NCI-H1105 (cell line): ENCODE data around the gene GAMT.

Experiments used
- DNase-seq: peaks from one replicate; lab custom pipeline; 2025; lab: John Stamatoyannopoulos, UW

GAMT gene

DNA sequence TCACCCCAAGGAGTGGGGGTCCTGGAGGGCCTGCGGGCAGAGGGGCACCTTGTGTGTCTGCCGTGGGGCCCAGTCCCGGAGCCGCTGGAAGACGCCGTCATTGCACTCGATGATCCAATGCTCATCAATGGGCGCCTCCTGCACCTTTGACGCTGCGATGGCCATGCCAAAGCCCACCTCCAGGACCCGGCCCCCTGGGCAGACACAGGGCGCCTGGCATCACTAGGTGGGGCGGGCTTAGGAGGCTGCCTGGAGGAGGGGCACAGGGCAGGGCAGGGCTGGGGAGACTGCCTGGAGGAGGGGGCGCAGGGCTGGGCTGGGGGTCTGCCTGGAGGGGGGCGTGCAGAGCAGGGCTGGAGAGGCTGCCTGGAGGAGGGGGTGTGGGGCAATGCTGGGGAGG is 1.6 kb downstream of the GAMT start:
- no peak for DNase-seq

DNA sequence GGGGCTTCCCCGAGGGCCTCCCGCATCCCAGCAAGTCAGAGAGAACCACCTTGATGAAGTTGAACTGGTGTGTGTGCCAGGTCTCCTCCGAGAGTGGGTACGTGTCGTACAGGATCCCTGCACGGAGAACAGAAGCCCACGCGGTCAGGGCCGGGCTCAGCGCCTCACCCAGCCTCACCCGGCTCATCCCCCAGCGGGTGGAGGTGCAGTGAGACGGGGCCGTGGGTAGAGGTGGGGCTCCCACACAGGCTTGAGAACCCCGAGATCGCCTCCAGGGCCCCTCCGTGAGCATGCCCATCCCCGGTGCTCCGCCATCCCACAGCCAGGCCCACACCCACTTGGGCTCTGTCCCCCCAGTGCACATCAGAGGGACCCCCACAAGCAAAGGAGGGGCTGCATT is 2.3 kb downstream of the GAMT start:
- DNase-seq: no peak

DNA sequence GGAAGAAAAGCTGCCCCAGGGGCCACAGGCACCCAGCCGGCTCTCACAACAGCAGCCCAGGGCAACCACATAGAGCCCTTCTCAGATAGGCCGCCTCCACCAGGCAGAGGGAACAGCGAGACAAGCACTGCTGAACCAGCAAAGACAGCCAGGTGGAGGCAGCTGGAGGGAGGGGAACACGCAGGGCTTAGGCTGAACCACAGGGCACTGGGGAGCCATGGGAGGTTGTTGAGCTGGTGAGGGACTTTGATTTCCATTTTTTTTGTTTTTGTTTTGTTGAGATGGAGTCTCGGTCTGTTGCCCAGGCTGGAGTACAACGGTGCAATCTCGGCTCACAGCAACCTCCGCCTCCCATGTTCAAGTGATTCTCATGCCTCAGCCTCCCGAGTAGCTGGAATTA is 3.5 kb downstream of the GAMT start:
- DNase-seq: no peak

DNA sequence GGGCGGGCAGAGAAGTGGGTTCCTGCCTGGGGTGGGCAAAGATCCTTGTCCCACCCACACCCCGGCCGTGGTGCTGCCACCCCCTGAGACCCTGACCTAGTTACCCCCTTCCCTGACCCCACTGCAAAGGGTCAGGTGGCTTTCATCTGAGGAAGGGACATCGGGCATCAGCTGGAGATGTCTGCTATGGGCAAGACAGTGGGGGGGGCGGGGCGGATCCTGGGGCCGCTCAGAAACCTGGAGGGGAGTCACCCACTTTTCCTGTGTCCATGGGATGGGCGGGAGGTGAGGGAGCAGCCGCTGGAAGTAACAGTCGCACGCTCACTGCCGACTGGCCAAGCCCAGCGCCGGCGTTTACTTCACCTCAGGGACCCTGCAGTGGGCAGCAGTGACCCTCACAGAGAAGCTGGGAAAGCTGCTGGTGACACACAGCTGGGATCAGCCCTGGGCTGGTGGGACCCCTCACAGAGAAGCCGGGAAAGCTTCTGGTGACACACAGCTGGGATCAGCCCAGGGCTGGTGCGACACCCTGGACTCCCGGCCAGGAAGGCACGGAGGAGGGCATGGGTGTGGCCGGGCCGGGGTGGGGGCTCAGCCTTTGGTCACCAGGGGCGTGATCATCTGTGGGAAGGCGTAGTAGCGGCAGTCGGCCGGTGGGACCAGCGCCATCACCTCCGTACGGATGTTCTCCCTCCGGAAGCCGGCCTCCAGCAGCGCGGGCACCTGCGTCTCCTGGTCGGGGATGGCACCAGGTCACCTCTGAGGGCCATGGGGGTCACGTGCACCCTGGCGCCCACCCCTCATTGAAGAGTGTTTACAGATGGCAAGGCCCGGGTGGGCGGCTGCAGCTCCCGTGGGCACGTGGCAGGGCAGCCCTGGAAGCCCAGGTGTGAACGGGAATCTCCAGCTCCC is 4.3 kb downstream of the GAMT start:
- DNase-seq: no peak

DNA sequence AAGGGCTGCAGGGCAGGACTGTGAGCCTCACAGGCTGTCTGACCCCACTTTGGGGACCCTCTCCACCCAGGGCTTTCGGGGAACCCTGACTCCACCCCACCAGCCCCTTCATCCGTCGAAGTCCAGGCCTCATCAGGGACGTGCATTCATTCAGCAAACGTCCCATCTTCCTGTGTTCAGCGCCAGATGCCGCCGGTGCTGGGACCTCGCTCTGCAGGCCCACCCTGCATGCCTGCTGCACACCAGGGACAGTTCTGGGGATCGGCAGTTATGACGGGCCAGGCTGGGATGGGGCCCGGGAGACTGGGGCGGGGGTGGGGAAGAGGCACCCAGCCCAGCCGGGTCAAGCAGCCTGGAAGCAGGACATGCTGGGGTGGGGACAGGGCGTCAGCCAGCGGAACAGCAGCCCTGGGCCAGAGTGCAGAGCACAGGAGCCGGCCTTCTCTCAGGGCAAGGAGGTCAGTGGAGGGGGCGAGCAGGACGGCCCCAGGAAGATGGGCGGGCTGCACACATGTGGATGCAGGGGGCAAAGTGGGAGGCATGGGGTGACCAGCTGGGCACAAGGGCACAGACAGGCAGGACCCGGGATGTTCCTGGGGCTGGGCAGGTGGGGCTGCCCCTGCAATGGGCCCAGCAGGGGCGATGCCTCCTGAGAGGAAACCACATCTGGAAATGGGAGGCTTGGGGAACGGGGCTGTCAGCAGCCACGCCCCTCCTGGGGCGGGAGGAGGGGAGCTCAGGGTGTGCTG is 5.1 kb downstream of the GAMT start:
- no peak for DNase-seq

DNA sequence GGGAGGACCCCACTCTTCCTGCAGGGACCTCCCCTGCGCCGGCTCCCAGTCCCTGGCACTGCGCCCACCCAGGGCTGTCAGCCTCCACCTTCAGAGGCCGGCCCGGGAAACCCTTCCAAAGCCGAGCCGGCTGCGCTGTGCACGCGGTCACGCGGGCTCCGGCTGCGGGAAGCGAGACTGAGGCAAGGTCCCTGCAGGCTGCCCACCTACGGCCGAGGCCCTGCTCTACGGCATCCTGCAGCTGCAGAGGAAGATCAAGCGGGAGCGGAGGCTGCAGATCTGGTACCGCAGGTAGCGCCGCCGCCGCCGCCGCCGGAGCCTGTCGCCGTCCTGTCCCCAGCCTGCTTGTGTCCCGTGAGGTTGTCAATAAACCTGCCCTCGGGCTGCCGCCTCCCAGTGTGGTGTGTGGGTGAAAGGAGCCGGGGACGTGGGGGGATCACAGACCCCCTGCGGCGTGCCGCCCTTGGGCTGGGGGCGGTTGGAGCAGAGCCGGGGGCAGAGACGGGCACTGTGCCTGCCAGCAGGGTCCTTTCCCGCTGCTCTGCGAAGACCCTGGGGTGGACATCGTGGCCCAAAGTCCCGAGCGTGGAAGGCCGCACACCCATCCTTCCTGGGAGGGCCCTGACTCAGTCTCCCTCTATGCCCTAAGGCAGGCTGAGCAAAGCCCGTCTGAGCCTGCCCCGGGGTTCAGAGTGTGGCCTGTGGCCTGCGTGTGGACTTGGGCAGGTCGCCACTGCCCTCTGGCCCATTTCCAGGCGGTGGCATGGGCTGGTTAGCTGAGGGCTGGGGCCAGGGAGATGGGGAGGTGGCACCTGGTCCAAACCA is 5.9 kb downstream of the GAMT start:
- DNase-seq: peak; percentile 48

DNA sequence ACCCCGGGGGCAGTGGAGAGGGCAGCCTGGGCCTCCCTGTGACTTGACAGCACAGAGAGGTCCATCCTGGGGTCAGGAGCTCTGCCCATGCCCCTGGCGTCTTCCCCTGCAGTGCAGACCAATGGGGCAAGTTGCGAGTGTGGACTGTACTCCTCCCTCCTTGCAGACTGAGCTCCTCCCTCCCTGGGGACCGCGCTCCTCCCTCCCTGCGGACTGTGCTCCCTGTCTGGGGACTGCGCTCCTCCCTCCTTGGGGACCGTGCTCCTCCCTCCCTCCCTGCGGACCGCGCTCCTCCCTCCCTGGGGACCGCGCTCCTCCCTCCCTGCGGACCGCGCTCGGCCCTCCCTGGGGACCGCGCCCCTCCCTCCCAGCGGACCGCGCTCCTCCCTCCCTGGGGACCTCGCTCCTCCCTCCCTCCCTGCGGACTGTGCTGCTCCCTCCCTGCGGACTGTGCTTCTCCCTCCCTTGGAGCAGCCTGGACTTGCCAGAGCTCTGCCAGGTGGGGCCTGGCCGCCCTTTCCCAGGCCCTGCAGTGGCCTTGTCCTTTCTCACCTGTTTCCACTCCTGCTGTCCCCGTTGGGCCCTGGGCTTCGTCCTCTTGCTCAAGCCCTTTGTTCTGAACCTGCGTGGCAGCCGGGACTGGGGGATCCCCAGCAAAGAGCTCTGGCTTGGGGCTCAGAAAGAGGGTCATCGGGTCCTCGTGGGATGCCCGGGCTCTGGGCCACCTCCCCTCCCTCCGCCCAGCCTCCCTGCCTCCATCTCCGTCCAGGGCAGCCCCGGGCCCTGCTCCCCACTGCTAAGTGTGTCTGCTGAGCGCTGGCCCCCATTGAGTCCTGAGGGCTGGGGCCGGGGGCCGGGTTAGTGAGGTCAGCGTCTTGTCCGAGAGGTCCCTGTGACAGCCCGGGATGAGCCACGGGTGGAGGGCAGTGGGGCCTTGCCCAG is 6.8 kb downstream of the GAMT start:
- DNase-seq: peak; percentile 78

DNA sequence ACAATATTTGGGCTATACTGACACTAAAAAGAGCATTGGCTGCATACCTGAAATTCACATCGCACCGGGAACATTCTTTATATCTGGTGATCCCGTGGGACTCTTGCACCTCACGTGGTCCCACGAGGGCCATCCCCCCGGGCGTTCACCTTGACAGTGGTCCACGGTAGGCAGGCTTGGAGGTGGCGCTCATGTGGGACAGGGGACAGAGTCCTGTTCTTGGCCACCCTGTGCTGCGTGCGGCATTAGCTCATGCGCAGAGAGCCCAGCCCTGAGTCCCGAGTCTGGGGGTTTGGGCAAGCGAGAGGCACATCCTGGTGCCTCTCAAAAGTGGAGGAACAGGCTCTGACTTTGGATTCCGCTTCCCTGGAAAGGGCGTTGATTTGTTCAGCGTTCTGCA is 7.5 kb downstream of the GAMT start:
- no peak for DNase-seq

DNA sequence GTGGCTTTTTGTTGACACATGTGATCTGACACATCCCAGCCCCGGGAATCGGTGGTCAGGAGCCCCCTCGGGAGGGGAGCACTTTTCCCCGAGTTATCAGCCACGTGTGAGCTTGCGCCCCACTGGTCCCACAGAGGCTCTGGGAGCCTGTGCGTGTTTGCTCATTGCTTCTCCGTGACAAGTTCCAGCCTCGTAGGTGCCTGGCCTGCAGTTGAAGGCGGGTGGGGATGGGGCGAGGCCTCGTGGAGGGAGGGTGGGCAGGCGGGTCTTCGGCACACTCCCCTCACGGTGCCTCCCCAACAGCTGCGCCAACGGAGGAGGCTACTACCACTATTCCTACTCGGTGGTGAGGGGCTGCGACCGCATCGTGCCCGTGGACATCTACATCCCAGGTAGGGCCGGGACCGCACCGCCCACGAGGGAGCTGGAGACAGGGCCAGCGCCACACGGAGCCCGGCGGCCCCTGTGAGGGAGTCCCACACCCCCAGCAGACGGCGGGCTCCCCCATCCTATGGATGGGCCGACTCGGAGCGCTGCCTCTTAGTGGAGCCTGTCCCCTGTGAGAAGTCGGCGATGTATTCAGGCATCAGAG is 8.3 kb downstream of the GAMT start:
- no peak for DNase-seq

DNA sequence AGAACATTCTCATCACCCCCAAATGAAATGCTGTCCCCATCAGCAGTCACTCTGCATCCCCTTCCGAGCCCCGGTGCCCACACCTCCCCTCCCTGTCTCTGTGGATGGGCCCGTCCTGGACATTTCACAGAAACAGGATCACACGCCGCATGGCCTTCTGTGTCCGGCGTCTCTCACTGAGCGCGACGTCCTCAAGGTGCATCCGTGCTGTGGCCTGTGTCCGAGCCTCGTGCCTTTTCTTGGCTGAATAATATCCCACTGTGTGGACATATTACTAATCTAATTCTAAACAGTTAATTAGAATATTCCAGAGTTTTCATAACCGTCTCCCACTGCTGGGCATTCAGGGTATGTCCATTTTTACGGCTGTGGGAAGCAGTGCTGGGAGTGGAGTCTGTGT is 8.9 kb downstream of the GAMT start:
- no peak for DNase-seq

DNA sequence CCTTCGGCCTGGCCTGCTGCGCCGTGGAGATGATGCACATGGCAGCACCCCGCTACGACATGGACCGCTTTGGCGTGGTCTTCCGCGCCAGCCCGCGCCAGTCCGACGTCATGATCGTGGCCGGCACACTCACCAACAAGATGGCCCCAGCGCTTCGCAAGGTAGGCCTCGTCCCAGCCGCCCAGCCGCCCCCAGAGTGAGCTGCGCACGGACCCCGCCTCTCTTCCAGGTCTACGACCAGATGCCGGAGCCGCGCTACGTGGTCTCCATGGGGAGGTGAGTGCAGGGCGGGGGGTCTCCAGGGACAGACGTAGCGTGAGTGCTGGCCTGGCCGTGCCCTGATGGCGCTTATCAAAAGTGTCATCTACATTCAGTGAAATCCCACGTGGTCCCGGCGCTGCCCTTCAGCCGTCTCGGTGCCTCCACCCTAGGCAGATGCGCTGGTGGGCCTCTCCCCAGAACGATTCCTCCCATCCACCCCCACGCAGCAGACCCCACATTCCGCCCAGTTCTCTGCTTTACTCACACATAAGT is 10.4 kb downstream of the GAMT start:
- no peak for DNase-seq

DNA sequence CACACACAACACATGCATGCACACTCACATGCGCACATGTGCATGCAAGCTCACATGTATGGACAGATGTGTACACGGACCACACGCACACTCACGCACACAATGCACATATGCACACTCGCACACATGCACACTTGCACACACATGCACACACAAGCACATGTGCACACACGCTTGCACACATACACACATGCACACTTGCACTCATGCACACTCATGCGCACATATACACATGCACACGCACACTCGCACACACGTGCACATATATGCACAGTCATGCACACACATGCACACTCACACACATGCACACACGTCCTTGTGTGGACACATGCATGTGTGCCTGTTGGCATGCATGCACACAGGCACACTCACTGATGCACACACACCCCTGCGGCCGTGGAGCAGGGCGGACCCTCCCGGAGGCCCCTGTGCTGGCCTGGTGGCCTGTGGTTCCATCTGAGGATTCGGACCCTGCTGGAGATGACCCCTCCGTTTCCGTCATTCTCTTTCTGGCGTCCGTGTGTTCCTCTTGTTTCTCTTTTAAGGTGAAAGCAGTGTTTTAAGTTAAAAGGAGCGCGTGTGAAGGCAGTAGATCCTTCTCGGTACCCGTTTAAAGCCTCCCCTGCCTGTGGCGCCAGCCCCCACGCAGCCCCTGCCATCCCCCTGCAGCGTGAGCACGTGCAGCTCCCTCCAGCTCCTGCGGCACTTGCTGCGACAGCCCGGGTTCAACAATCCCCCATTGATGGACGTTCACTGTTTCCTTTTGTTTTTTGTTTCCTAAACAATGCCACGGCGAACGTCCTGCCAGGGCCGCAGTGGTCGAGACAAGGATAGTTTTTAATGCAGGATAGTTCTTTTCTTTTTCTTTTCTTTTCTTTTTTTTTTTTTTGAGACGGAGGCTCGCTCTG is 12.1 kb downstream of the GAMT start:
- DNase-seq: no peak

DNA sequence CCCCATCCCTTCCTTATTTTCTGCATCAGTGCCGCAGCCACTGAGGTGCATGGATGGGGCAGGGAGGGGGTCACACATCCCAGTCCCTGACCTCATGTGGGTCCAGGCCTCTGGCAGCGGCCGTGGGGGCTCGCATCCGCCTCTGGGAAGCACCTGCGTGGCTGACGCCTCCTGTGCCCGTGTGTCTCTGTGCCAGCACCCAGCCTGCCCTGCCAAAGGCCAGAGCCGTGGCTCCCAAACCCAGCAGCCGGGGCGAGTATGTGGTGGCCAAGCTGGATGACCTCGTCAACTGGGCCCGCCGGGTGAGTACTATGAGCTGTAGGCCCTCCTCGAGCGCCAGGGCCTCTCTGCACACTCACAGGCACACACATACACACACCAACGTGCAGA is 12.7 kb downstream of the GAMT start:
- DNase-seq: no peak

DNA sequence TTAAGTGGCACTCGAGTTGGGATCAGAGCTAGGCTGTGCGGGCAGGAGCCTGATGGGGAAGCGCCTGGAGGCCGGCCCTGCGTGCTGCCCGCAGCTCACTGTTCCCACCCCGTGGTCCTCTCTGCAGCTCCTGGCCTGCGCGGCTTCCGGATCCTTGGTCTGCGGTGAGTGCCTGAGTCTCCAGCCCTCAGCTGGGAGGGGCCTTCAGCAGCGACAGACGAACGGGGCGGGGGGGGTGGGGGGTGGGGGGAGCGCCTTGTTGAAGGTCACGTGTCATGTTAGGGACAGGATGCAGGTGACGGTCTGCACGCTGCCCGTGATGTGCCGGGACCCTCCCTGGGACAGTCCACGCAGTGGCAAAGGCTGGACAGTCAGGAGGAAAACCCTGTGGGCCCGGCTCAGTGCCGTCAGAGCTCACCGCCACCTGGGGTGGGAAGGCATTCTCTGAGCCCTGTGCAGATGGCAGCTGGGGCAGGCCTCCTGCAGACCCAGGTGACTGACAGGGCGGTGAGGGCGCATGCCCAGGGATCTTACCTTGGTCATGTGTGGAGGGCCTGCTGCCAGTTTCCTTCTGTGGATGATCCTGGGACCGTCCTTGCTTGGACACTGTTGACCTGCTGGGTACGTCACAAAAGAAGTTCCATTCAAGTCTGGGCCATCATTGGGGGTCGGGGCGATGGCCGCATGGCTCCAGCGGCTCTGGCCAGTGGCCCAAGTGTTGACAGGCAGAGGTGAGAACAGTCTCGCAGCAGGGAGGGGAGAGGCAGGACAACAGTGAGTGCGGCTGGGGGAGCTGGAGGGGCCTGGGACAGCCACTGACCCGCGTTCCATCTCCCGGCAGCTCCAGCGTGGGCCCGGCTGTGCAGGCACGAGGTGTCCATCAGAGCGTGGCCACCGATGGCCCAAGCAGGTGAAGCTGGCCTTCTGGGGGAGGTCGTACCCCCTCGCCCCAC is 13.4 kb downstream of the GAMT start:
- no peak for DNase-seq

DNA sequence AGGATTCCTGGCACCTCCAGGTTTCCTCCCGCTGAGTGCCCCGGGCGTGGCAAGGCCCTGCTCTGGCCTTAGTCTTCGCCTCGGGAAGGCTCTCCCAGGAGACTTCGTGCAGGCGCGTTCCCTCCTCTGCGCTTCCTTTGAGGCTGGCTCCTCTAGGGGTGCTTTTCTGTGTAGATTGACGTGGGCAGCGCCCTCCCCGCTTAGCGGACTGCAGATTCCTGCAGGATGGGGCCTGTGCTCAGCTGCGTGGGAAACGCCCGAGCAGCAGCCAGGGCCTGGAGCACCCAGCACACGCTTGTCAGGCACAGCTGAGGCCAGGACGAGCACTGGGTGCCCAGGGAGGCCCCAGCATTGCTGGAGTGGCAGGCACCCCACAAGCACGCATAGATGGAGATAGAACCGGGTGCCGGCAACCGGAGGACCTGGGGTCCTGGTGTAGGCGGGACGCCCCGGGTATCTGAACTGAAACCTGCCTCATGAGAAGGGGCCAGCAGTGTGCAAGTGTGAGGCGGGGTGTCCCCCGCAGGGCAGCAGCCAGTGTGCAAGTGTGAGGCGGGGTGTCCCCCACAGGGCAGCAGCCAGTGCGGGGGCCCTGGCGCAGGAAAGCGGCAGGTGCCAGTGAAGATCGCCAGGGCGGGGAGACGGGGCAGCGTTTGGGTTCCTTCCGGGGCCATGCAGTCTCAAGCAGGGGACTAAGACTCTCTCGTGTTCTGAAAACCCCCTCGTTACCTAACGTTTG is 14.2 kb downstream of the GAMT start:
- no peak for DNase-seq

DNA sequence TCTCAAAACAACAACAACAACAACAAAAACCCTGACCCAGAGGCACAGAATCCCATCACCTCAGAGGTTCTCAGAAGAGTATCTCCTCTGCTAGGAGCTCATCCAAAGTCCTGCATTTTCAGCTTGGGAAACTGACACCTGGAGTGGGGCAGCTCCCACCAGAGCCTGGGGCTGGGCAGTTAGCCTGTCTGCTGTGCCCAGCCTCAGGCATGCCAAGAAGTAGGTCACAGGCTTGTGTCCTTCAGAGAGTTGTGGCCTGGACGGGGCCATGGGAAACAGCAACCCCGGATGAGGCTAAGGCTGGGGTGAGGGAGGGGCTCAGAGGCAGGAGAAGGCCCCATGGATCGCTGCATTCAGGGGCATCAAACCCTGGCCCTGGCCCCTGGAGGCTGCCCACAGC is 15.5 kb downstream of the GAMT start:
- no peak for DNase-seq

DNA sequence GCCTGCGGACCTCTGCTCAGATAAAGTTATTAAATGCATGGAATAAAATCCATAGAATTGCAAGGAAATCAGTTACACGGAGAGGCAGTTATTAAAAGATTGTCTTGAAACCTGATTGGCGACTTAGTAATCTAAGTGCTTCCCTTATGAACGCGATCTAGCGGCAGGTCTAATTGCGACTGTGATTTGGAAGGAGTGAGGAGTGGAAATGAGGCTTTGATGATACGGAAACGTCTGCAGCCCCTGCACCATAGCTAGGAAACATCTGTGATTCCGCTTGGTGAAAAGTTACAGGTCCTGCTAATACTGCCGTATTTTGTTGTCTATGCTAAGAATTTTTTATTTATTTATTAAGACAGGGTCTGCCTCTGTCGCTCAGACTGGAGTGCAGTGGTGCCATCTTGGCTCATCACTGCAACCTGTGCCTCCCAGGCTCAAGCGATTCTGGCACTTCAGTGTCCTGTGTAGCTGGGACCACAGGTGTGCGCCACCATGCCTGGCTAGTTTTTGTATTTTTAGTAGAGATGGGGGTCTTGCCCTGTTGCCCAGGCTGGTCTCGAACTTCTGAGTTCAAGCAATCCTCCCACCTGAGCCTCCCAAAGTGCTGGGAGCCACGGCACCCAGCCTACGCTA is 16.7 kb downstream of the GAMT start:
- DNase-seq: no peak
